ENCODE results near the gene PTRH2.
A peak's percentile ranks its signal among the peaks of the same experiment; 100 is the strongest.

Gene PTRH2

GRCh38 chr17:59722623-59723022 is 15.4 kb upstream of the PTRH2 start:
- no peak for DNase-seq (ENCODE audit: low read depth, low spot score)

GRCh38 chr17:59719526-59719925 is 12.3 kb upstream of the PTRH2 start:
- DNase-seq (ENCODE audit: low read depth, low spot score) = no peak

- DNase-seq (ENCODE audit: low read depth, low spot score) = no peak
These were observed 9.2 kb upstream of the PTRH2 start for GRCh38 chr17:59716427-59716826.

GRCh38 chr17:59714255-59714654 is 7.0 kb upstream of the PTRH2 start:
- no peak for DNase-seq (ENCODE audit: low read depth, low spot score)

- DNase-seq (ENCODE audit: low read depth, low spot score) = no peak
These were observed 5.6 kb upstream of the PTRH2 start for GRCh38 chr17:59712862-59713261.

GRCh38 chr17:59711936-59712335 is 4.7 kb upstream of the PTRH2 start:
- DNase-seq (ENCODE audit: low read depth, low spot score) = no peak

- peak; percentile 6 for DNase-seq (ENCODE audit: low read depth, low spot score)
These were observed 771 bp upstream of the PTRH2 start for GRCh38 chr17:59707971-59708430.

GRCh38 chr17:59702304-59702703 is 4.9 kb downstream of the PTRH2 start:
- DNase-seq (ENCODE audit: low read depth, low spot score) = no peak

- DNase-seq (ENCODE audit: low read depth, low spot score) = no peak
These were observed 7.4 kb downstream of the PTRH2 start for GRCh38 chr17:59699786-59700185.

- DNase-seq (ENCODE audit: low read depth, low spot score) = no peak
These were observed 8.0 kb downstream of the PTRH2 start for GRCh38 chr17:59699218-59699617.

- no peak for DNase-seq (ENCODE audit: low read depth, low spot score)
These were observed 9.1 kb downstream of the PTRH2 start for GRCh38 chr17:59698143-59698542.

GRCh38 chr17:59696682-59697277 is 10.4 kb downstream of the PTRH2 start:
- DNase-seq (ENCODE audit: low read depth, low spot score) = no peak

GRCh38 chr17:59695945-59696681 is 11.1 kb downstream of the PTRH2 start:
- no peak for DNase-seq (ENCODE audit: low read depth, low spot score)

GRCh38 chr17:59694344-59694743 is 12.9 kb downstream of the PTRH2 start:
- DNase-seq (ENCODE audit: low read depth, low spot score) = no peak

GRCh38 chr17:59693582-59693981 is 13.6 kb downstream of the PTRH2 start:
- no peak for DNase-seq (ENCODE audit: low read depth, low spot score)

GRCh38 chr17:59688496-59688895 is 18.7 kb downstream of the PTRH2 start:
- no peak for DNase-seq (ENCODE audit: low read depth, low spot score)

GRCh38 chr17:59688008-59688407 is 19.2 kb downstream of the PTRH2 start:
- DNase-seq (ENCODE audit: low read depth, low spot score) = no peak

- DNase-seq (ENCODE audit: low read depth, low spot score) = no peak
These were observed 22.3 kb downstream of the PTRH2 start for GRCh38 chr17:59684967-59685366.

- DNase-seq (ENCODE audit: low read depth, low spot score) = no peak
These were observed 23.9 kb downstream of the PTRH2 start for GRCh38 chr17:59683283-59683682.

GRCh38 chr17:59680314-59680713 is 26.9 kb downstream of the PTRH2 start:
- DNase-seq (ENCODE audit: low read depth, low spot score) = no peak

- DNase-seq (ENCODE audit: low read depth, low spot score) = no peak
These were observed 28.3 kb downstream of the PTRH2 start for GRCh38 chr17:59678918-59679317.

- no peak for DNase-seq (ENCODE audit: low read depth, low spot score)
These were observed 30.5 kb downstream of the PTRH2 start for GRCh38 chr17:59676716-59677115.

- no peak for DNase-seq (ENCODE audit: low read depth, low spot score)
These were observed 32.0 kb downstream of the PTRH2 start for GRCh38 chr17:59675231-59675630.
